ENCODE measurements around the gene GSTCD. TPM values are rescaled to one million over a fixed set of nuclear protein-coding genes. Genes with fewer than 3 reads are reported as not detected.
A peak's percentile ranks its signal among the peaks of the same experiment; 100 is the strongest.

Gene GSTCD
- total and polyA plus RNA-seq, 2 donors (not counting 1 experiment from before 2014, with no cell fraction given): 8.5 to 10.9 TPM

GRCh38 chr4:105707782-105708180 is 803 bp upstream of the GSTCD start:
- Histone ChIP-seq H3K27me3 (ENCODE audit: control insufficient read depth, insufficient read depth, low read length) (no peaks in the 10 kb centered on the region), H4K20me1 (ENCODE audit: control insufficient read depth, extremely low read depth, insufficient read depth, low read length) (no peaks in the 10 kb centered on the region), H3K4me2 (ENCODE audit: extremely low read depth, insufficient read depth, low read length) (peak overlapping the region; percentile 76), H3K27ac (ENCODE audit: insufficient read depth, low read length) (peak overlapping the region; percentile 68), H3K4me1 (ENCODE audit: control insufficient read depth, extremely low read depth, insufficient read depth, low read length) (peaks cover 1% of the 10 kb centered on the region), H3K79me2 (ENCODE audit: control insufficient read depth, insufficient read depth, low read length) (peaks cover 59% of the 10 kb centered on the region), H2AFZ (ENCODE audit: low read length) (peak overlapping the region; percentile 56), H3K9me3 (ENCODE audit: control insufficient read depth, insufficient read depth, low read depth, low read length) (no peaks in the 10 kb centered on the region), H3K9ac (ENCODE audit: insufficient read depth, low read length) (peak overlapping the region; percentile 41), H3K36me3 (ENCODE audit: control insufficient read depth, insufficient read depth, low read length) (no peaks in the 10 kb centered on the region), H3K4me3 (replicated peaks in 1 of 4; ENCODE audit: control extremely low read depth in 1 of 4, insufficient read depth in 1 of 4, low read depth in 3 of 4, low read length in 4 of 4) (peak overlapping the region; percentile 75 to 94 (median 86))
- no peak for DNase-seq (ENCODE audit: low read depth in 2 of 2)
- TF ChIP-seq EZH2 (IDR thresholded peaks at IDR 0.05; ENCODE audit: low read length, missing control alignments) (no peak), CTCF (conservative IDR thresholded peaks at IDR 0.05 in 1 of 2, IDR thresholded peaks at IDR 0.05 in 1 of 2; ENCODE audit: low read depth in 1 of 2, low read length in 2 of 2) (no peak)

- H3K79me2 ChIP-seq (ENCODE audit: control insufficient read depth, insufficient read depth, low read length): peaks cover 55% of the 10 kb centered on the region
- H3K9me3 ChIP-seq (ENCODE audit: control insufficient read depth, insufficient read depth, low read depth, low read length): no peaks in the 10 kb centered on the region
- H2AFZ ChIP-seq (ENCODE audit: low read length): peak overlapping the region; percentile 89
- H3K36me3 ChIP-seq (ENCODE audit: control insufficient read depth, insufficient read depth, low read length): no peaks in the 10 kb centered on the region
- TF ChIP-seq EZH2 (IDR thresholded peaks at IDR 0.05; ENCODE audit: low read length, missing control alignments) (no peak), CTCF (conservative IDR thresholded peaks at IDR 0.05 in 1 of 2, IDR thresholded peaks at IDR 0.05 in 1 of 2; ENCODE audit: low read depth in 1 of 2, low read length in 2 of 2) (no peak)
- H3K9ac ChIP-seq (ENCODE audit: insufficient read depth, low read length): peak overlapping the region; percentile 81
- peak overlapping the region; percentile 68 for H3K27ac ChIP-seq (ENCODE audit: insufficient read depth, low read length)
- no peaks in the 10 kb centered on the region for H3K27me3 ChIP-seq (ENCODE audit: control insufficient read depth, insufficient read depth, low read length)
- H4K20me1 ChIP-seq (ENCODE audit: control insufficient read depth, extremely low read depth, insufficient read depth, low read length): no peaks in the 10 kb centered on the region
- peak; percentile 17 to 21 for DNase-seq (ENCODE audit: low read depth in 2 of 2)
- peak overlapping the region; percentile 64 for H3K4me2 ChIP-seq (ENCODE audit: extremely low read depth, insufficient read depth, low read length)
- peaks cover 5% of the 10 kb centered on the region for H3K4me1 ChIP-seq (ENCODE audit: control insufficient read depth, extremely low read depth, insufficient read depth, low read length)
- peak overlapping the region; percentile 75 to 94 (median 86) for H3K4me3 ChIP-seq (replicated peaks in 1 of 4; ENCODE audit: control extremely low read depth in 1 of 4, insufficient read depth in 1 of 4, low read depth in 3 of 4, low read length in 4 of 4)
These were observed 482 bp downstream of the GSTCD start for GRCh38 chr4:105709081-105709450.

GRCh38 chr4:105710012-105710600 is 1.5 kb downstream of the GSTCD start:
- no peak for DNase-seq (ENCODE audit: low read depth in 2 of 2)
- Histone ChIP-seq H2AFZ (ENCODE audit: low read length) (no peak overlapping the region), H3K27me3 (ENCODE audit: control insufficient read depth, insufficient read depth, low read length) (no peaks in the 10 kb centered on the region), H3K9me3 (ENCODE audit: control insufficient read depth, insufficient read depth, low read depth, low read length) (no peaks in the 10 kb centered on the region), H3K27ac (ENCODE audit: insufficient read depth, low read length) (no peak overlapping the region), H3K4me3 (replicated peaks in 1 of 4; ENCODE audit: control extremely low read depth in 1 of 4, insufficient read depth in 1 of 4, low read depth in 3 of 4, low read length in 4 of 4) (peak overlapping the region in 3 of 4 experiments; percentile 75 to 94 (median 93)), H4K20me1 (ENCODE audit: control insufficient read depth, extremely low read depth, insufficient read depth, low read length) (no peaks in the 10 kb centered on the region), H3K36me3 (ENCODE audit: control insufficient read depth, insufficient read depth, low read length) (no peaks in the 10 kb centered on the region), H3K9ac (ENCODE audit: insufficient read depth, low read length) (no peak overlapping the region), H3K4me1 (ENCODE audit: control insufficient read depth, extremely low read depth, insufficient read depth, low read length) (peaks cover 7% of the 10 kb centered on the region), H3K79me2 (ENCODE audit: control insufficient read depth, insufficient read depth, low read length) (peaks cover 49% of the 10 kb centered on the region), H3K4me2 (ENCODE audit: extremely low read depth, insufficient read depth, low read length) (peak overlapping the region; percentile 64)
- TF ChIP-seq CTCF (conservative IDR thresholded peaks at IDR 0.05 in 1 of 2, IDR thresholded peaks at IDR 0.05 in 1 of 2; ENCODE audit: low read depth in 1 of 2, low read length in 2 of 2): no peak
- TF ChIP-seq EZH2 (IDR thresholded peaks at IDR 0.05; ENCODE audit: low read length, missing control alignments): no peak

All from fibroblast of lung (primary cell).